K562 (cell line): ENCODE results near the gene KCTD7. TPM values are rescaled to one million over a fixed set of nuclear protein-coding genes. Genes with fewer than 3 reads are reported as not detected.
A peak's percentile ranks its signal among the peaks of the same experiment; 100 is the strongest.

ENCODE experiments used
- CTCF ChIP-seq, 3 experiments: IDR thresholded peaks in 2 of 3; conservative IDR thresholded peaks in 1 of 3; 2 replicates each; pipeline ENCODE4 v1.5.1; 2011 to 2012; ENCODE audit warnings: low read length in 3 of 3, mild to moderate bottlenecking in 3 of 3, control low read depth in 2 of 3, improper control_type of control experiment in 1 of 3, inconsistent platforms in 1 of 3, low read depth in 1 of 3, mixed read lengths in 1 of 3, moderate library complexity in 1 of 3; ENCODE audit not compliant: insufficient read depth in 2 of 3
- DEAF1 ChIP-seq: fragments of 450-650 bp; formaldehyde crosslinking; IDR thresholded peaks from 2 replicates; pipeline ENCODE4 v1.4.0; 2020; ENCODE audit warnings: mild to moderate bottlenecking, moderate library complexity
- ELF2 ChIP-seq: fragments of 250-450 bp; sonication (Bioruptor Pico); IDR thresholded peaks from 2 replicates; pipeline ENCODE4 v1.5.0; 2021; ENCODE audit warnings: mild to moderate bottlenecking
- FOSL1 ChIP-seq: fragments of 200-800 bp; sonication (Bioruptor generic); conservative IDR thresholded peaks from 2 replicates; pipeline ENCODE4 v1.6.1; 2016; ENCODE audit warnings: missing genetic modification characterization, missing compliant biosample characterization
- IRF1 ChIP-seq: sonication (generic); formaldehyde crosslinking; IDR thresholded peaks from 2 replicates; pipeline ENCODE4 v1.8.0; 2022; ENCODE audit warnings: missing genetic modification reagents, mild to moderate bottlenecking, borderline replicate concordance
- JUN ChIP-seq, 2 experiments: sonication (generic) in 1 of 2; formaldehyde crosslinking in 1 of 2; IDR thresholded peaks; 2 replicates each; pipeline versions ENCODE4 v1.6.1 to v1.8.0; 2012 to 2022; ENCODE audit warnings: borderline replicate concordance in 2 of 2, mild to moderate bottlenecking in 2 of 2, improper control_type of control experiment in 1 of 2, low read depth in 1 of 2, low read length in 1 of 2, missing genetic modification reagents in 1 of 2
- LEF1 ChIP-seq: fragments of 450-650 bp; IDR thresholded peaks from 2 replicates; pipeline ENCODE4 v1.6.1; 2016; ENCODE audit warnings: mild to moderate bottlenecking
- MYC ChIP-seq, 2 experiments: fragments of 250-450 bp in 1 of 2; sonication (Bioruptor Pico) in 1 of 2; IDR thresholded peaks; 2 replicates each; pipeline versions ENCODE4 v1.5.1 to v1.6.1; 2012 to 2021; ENCODE audit warnings: low read depth in 2 of 2, borderline replicate concordance in 1 of 2, improper control_type of control experiment in 1 of 2, low read length in 1 of 2, mild to moderate bottlenecking in 1 of 2, moderate library complexity in 1 of 2
- NR1H2 ChIP-seq: sonication (generic); formaldehyde crosslinking; IDR thresholded peaks from 2 replicates; pipeline ENCODE4 v1.4.0; 2020; ENCODE audit warnings: mild to moderate bottlenecking, missing genetic modification reagents
- TAF7 ChIP-seq: fragments of 450-650 bp; IDR thresholded peaks from 2 replicates; pipeline ENCODE4 v1.6.1; 2016; ENCODE audit warnings: missing genetic modification characterization, missing compliant biosample characterization
- ZNF277 ChIP-seq: fragments of 250-450 bp; sonication (Bioruptor Pico); IDR thresholded peaks from 2 replicates; pipeline ENCODE4 v1.8.0; 2022; ENCODE audit warnings: inconsistent platforms, mild to moderate bottlenecking, moderate library complexity, borderline replicate concordance
- ZNF347 ChIP-seq: fragments of 450-650 bp; formaldehyde crosslinking; IDR thresholded peaks from 2 replicates; pipeline ENCODE4 v1.4.0; 2020; ENCODE audit warnings: low read depth, mild to moderate bottlenecking, moderate library complexity
- ZNF639 ChIP-seq, 2 experiments: fragments of 200-800 bp in 1 of 2; sonication (Bioruptor generic) in 1 of 2; sonication (generic) in 1 of 2; formaldehyde crosslinking in 1 of 2; IDR thresholded peaks in 1 of 2; conservative IDR thresholded peaks in 1 of 2; 2 replicates each; pipeline versions ENCODE4 v1.5.0 to v1.6.1; 2016 to 2020; ENCODE audit warnings: missing compliant biosample characterization in 1 of 2, missing genetic modification characterization in 1 of 2, missing genetic modification reagents in 1 of 2
- ZNF740 ChIP-seq, 3 experiments: fragments of 200-800 bp in 1 of 3; sonication (Bioruptor generic) in 1 of 3; sonication (generic) in 1 of 3; formaldehyde crosslinking in 1 of 3; IDR thresholded peaks; 2 replicates each; pipeline versions ENCODE4 v1.6.1 to v1.8.0; 2016 to 2022; ENCODE audit warnings: mild to moderate bottlenecking in 2 of 3, missing compliant biosample characterization in 2 of 3, missing genetic modification characterization in 2 of 3, missing genetic modification reagents in 1 of 3
- polyA plus RNA-seq, 8 experiments: library from polyadenylated mRNA; depleted of rRNA in 4 of 8; stranded (reverse) in 5 of 8; unstranded in 3 of 8; fragments of >200 nt; fragmentation: Nextera tagmentation in 2 of 8; fragmentation: Illumina TruSeq in 1 of 8; extraction: Ambion mirVana in 2 of 8; extraction: Trizol in 1 of 8; gene quantifications; 2 replicates each; pipeline versions ENCODE4 v1.2.1 to v1.2.3, GENCODE V29; 2011 to 2014; ENCODE audit warnings: inconsistent platforms in 1 of 8, missing spikeins in 1 of 8
- total RNA-seq, 7 experiments: library from RNA; depleted of rRNA in 6 of 7; stranded (reverse); fragments of >200 nt in 6 of 7; fragmentation: Illumina TruSeq in 2 of 7; extraction: Trizol in 2 of 7; gene quantifications; 2 replicates each; pipeline versions ENCODE4 v1.2.1 to v1.2.3, GENCODE V29; 2011 to 2021; ENCODE audit warnings: low replicate concordance in 1 of 7

KCTD7 gene
- total and polyA plus RNA-seq, 9 of the 15 experiments (the other 6 are each of a cell fraction or from before 2014, with no cell fraction given), result 1.5 to 26.0 (median 9.0) TPM

- TF ChIP-seq NR1H2 (no peak), TAF7 (tag) (peak; percentile 71; the same call in 1 of the 2 replicates), ZNF347 (CRISPR knock-in tag) (no peak), CTCF (IDR thresholded peaks at IDR 0.05 in 2 of 3, conservative IDR thresholded peaks at IDR 0.05 in 1 of 3; ENCODE audit: insufficient read depth in 2 of 3, low read depth in 1 of 3, low read length in 3 of 3) (no peak), ELF2 (CRISPR knock-in tag) (peak; percentile 89), FOSL1 (tag) (no peak), LEF1 (no peak; the same call in 1 of the 2 replicates), DEAF1 (0 out of 2 replicates have a peak, but pooled peaks have one; percentile 7), ZNF277 (CRISPR knock-in tag) (no peak), ZNF639 (CRISPR knock-in tag; conservative IDR thresholded peaks at IDR 0.05 in 1 of 2, IDR thresholded peaks at IDR 0.05 in 1 of 2) (0 out of 4 replicates have a peak, but pooled peaks of 1 of the 2 experiments have one; percentile 35), ZNF740 (CRISPR knock-in tag; IDR thresholded peaks at IDR 0.05) (no peak; the same call in 1 of the 2 replicates), ZNF740 (tag; IDR thresholded peaks at IDR 0.05) (no peak), MYC (IDR thresholded peaks at IDR 0.05; ENCODE audit: low read depth, low read length) (peak; percentile 78), MYC (CRISPR knock-in tag; IDR thresholded peaks at IDR 0.05; ENCODE audit: borderline replicate concordance, low read depth) (0 out of 2 replicates have a peak, but pooled peaks have one; percentile 47), IRF1 (CRISPR knock-in tag) (no peak), JUN (IDR thresholded peaks at IDR 0.05; ENCODE audit: borderline replicate concordance, low read depth, low read length) (peak; percentile 47; the same call in 1 of the 2 replicates), JUN (CRISPR knock-in tag; IDR thresholded peaks at IDR 0.05; ENCODE audit: borderline replicate concordance) (no peak)
Measured at GRCh38 chr7:66681491-66682349, 53.0 kb downstream of the KCTD7 start (continued).
